KMS-11 (cell line): ENCODE measurements around the gene MYO1C.
"Not testable (repeated sequence)": the region's sequence is repeated elsewhere in the genome, so short reads cannot be mapped to it uniquely, and the experiment has no call there.

Experiments
- H2AFZ ChIP-seq: fragments of 200-600 bp; sonication (generic); 2 replicates; pipeline ENCODE4 v1.6.1; 2016; ENCODE audit warnings: antibody characterized with exemption, mixed run types, low read depth
- H3K27ac ChIP-seq: fragments of 200-600 bp; sonication (generic); 2 replicates; pipeline ENCODE4 v1.6.1; 2016; ENCODE audit warnings: mild to moderate bottlenecking, mixed run types
- H3K27me3 ChIP-seq: fragments of 200-600 bp; sonication (generic); 2 replicates; pipeline ENCODE4 v1.6.1; 2017; ENCODE audit warnings: mild to moderate bottlenecking, low read depth, mixed run types, moderate library complexity; ENCODE audit not compliant: insufficient read depth
- H3K36me3 ChIP-seq: fragments of 200-600 bp; sonication (generic); 2 replicates; pipeline ENCODE4 v1.6.1; 2017; ENCODE audit warnings: mild to moderate bottlenecking, mixed run types; ENCODE audit not compliant: insufficient read depth
- H3K4me1 ChIP-seq: fragments of 200-600 bp; sonication (generic); 2 replicates; pipeline ENCODE4 v1.6.1; 2016; ENCODE audit warnings: mild to moderate bottlenecking, low read depth, mixed run types; ENCODE audit not compliant: poor library complexity, severe bottlenecking
- H3K4me2 ChIP-seq: fragments of 200-600 bp; sonication (generic); 2 replicates; pipeline ENCODE4 v1.7.0; 2016; ENCODE audit warnings: mild to moderate bottlenecking, mixed run types
- H3K4me3 ChIP-seq: fragments of 200-600 bp; sonication (generic); IDR thresholded peaks from 2 replicates; pipeline ENCODE4 v1.6.1; 2017; ENCODE audit warnings: low read depth, low read length, mixed read lengths; ENCODE audit not compliant: insufficient read depth
- H3K79me2 ChIP-seq: fragments of 200-600 bp; sonication (generic); 2 replicates; pipeline ENCODE4 v1.6.1; 2016; ENCODE audit warnings: low read depth, mixed run types; ENCODE audit not compliant: insufficient read depth
- H3K9ac ChIP-seq: fragments of 200-600 bp; sonication (generic); 2 replicates; pipeline ENCODE4 v1.6.1; 2016; ENCODE audit warnings: mild to moderate bottlenecking, mixed run types
- H4K20me1 ChIP-seq: fragments of 200-600 bp; sonication (generic); 2 replicates; pipeline ENCODE4 v1.6.1; 2016; ENCODE audit warnings: mild to moderate bottlenecking, mixed run types; ENCODE audit not compliant: insufficient read depth
- CTCF ChIP-seq: fragments of 200-600 bp; sonication (generic); conservative IDR thresholded peaks from 2 replicates; pipeline ENCODE4 v1.6.1; 2017; ENCODE audit warnings: low read depth, mild to moderate bottlenecking, antibody characterized with exemption, low read length, moderate library complexity, mixed read lengths

The MYO1C gene

GRCh38 chr17:1421470-1421869 is 71.0 kb downstream of the MYO1C start:
- no peaks in the 10 kb centered on the region for H3K27me3 ChIP-seq
- H3K9ac ChIP-seq = no peak overlapping the region
- H3K4me2 ChIP-seq = no peak overlapping the region
- H3K4me3 ChIP-seq = no peak overlapping the region
- H3K4me1 ChIP-seq = no peaks in the 10 kb centered on the region
- no peaks in the 10 kb centered on the region; the same call in 1 of the 2 replicates for H3K79me2 ChIP-seq
- H2AFZ ChIP-seq = no peak overlapping the region
- H3K27ac ChIP-seq = no peak overlapping the region
- TF ChIP-seq CTCF = no peak
- no peaks in the 10 kb centered on the region for H4K20me1 ChIP-seq
- H3K36me3 ChIP-seq = peaks cover 3% of the 10 kb centered on the region; the same call in 1 of the 2 replicates

GRCh38 chr17:1420981-1421380 is 71.5 kb downstream of the MYO1C start:
- Histone ChIP-seq H3K4me1 (no peaks in the 10 kb centered on the region), H3K27me3 (no peaks in the 10 kb centered on the region), H2AFZ (no peak overlapping the region), H3K27ac (no peak overlapping the region), H3K4me2 (no peak overlapping the region), H4K20me1 (no peaks in the 10 kb centered on the region), H3K9ac (no peak overlapping the region), H3K79me2 (no peaks in the 10 kb centered on the region; the same call in 1 of the 2 replicates), H3K4me3 (no peak overlapping the region), H3K36me3 (peaks cover 3% of the 10 kb centered on the region; the same call in 1 of the 2 replicates)
- TF ChIP-seq CTCF = no peak

GRCh38 chr17:1420163-1420562 is 72.3 kb downstream of the MYO1C start:
- no peak overlapping the region for H2AFZ ChIP-seq
- TF ChIP-seq CTCF = no peak
- no peak overlapping the region for H3K4me2 ChIP-seq
- H3K4me3 ChIP-seq = no peak overlapping the region
- no peaks in the 10 kb centered on the region for H3K27me3 ChIP-seq
- peaks cover 3% of the 10 kb centered on the region; the same call in 1 of the 2 replicates for H3K36me3 ChIP-seq
- H3K79me2 ChIP-seq = no peaks in the 10 kb centered on the region
- no peak overlapping the region for H3K27ac ChIP-seq
- no peak overlapping the region for H3K9ac ChIP-seq
- no peaks in the 10 kb centered on the region for H4K20me1 ChIP-seq
- no peaks in the 10 kb centered on the region for H3K4me1 ChIP-seq

- not testable (repeated sequence) for H3K27ac ChIP-seq, H3K79me2 ChIP-seq, H3K4me2 ChIP-seq, H3K36me3 ChIP-seq, H3K27me3 ChIP-seq, H2AFZ ChIP-seq, H3K4me3 ChIP-seq, H3K9ac ChIP-seq, H4K20me1 ChIP-seq
- H3K4me1 ChIP-seq = peaks cover 15% of the 10 kb centered on the region
Measured at GRCh38 chr17:1418476-1418875, 74.0 kb downstream of the MYO1C start.

GRCh38 chr17:1416414-1416813 is 76.1 kb downstream of the MYO1C start:
- no peak for TF ChIP-seq CTCF
- Histone ChIP-seq H3K27me3 (no peaks in the 10 kb centered on the region), H2AFZ (no peak overlapping the region), H3K36me3 (peaks cover 3% of the 10 kb centered on the region; the same call in 1 of the 2 replicates), H3K4me2 (no peak overlapping the region), H3K79me2 (no peaks in the 10 kb centered on the region), H3K9ac (no peak overlapping the region), H4K20me1 (no peaks in the 10 kb centered on the region), H3K27ac (no peak overlapping the region), H3K4me1 (peaks cover 30% of the 10 kb centered on the region), H3K4me3 (no peak overlapping the region)
